ENCODE results near the gene PCK2. TPM values are rescaled to one million over a fixed set of nuclear protein-coding genes. Genes with fewer than 3 reads are reported as not detected.

PCK2 gene
- total and polyA plus RNA-seq, 2 experiments from 2014 or later: 68.7 to 88.8 TPM

- WGBS (ENCODE audit: low lambda C conversion rate, missing lambda C conversion rate): 83% methylated on average over 8 of the region's 8 CpGs
- Histone ChIP-seq H4K20me1 (ENCODE audit: insufficient read depth, poor library complexity, severe bottlenecking) (no peaks in the 10 kb centered on the region), H3K79me2 (no peaks in the 10 kb centered on the region), H3K4me2 (no peak overlapping the region), H3K27me3 (peaks cover 7% of the 10 kb centered on the region), H3K9me3 (ENCODE audit: low read depth) (no peaks in the 10 kb centered on the region), H3K4me3 (no peak overlapping the region), H3K4me1 (ENCODE audit: insufficient read depth) (peaks cover 7% of the 10 kb centered on the region), H3K27ac (no peak overlapping the region), H3K9me2 (replicated peaks; ENCODE audit: insufficient read depth) (no peaks in the 10 kb centered on the region), H3K36me3 (replicated peaks; ENCODE audit: insufficient read depth, low read depth) (no peaks in the 10 kb centered on the region), H2AFZ (no peak overlapping the region)
- no peak for DNase-seq (ENCODE audit: low spot score)
- no peak for TF ChIP-seq EZH2 (IDR thresholded peaks at IDR 0.05; ENCODE audit: borderline replicate concordance)
- TF ChIP-seq EZH2phosphoT487 (IDR thresholded peaks at IDR 0.05; ENCODE audit: low read depth, severe bottlenecking, unreplicated experiment): no peak
- TF ChIP-seq CTCF (IDR thresholded peaks at IDR 0.05; ENCODE audit: poor library complexity): no peak
These were observed 37.3 kb upstream of the PCK2 start for GRCh38 chr14:24056800-24057184.

- no peak overlapping the region for H2AFZ ChIP-seq
- no peak overlapping the region for H3K4me3 ChIP-seq
- no peaks in the 10 kb centered on the region for H3K9me3 ChIP-seq (ENCODE audit: low read depth)
- no peaks in the 10 kb centered on the region for H3K36me3 ChIP-seq (replicated peaks; ENCODE audit: insufficient read depth, low read depth)
- WGBS (ENCODE audit: low lambda C conversion rate, missing lambda C conversion rate): 87% methylated on average over 2 of the region's 2 CpGs
- peaks cover 7% of the 10 kb centered on the region for H3K27me3 ChIP-seq
- H3K27ac ChIP-seq: no peak overlapping the region
- H3K4me2 ChIP-seq: no peak overlapping the region
- TF ChIP-seq CTCF (IDR thresholded peaks at IDR 0.05; ENCODE audit: poor library complexity) (no peak), EZH2phosphoT487 (IDR thresholded peaks at IDR 0.05; ENCODE audit: low read depth, severe bottlenecking, unreplicated experiment) (no peak), EZH2 (IDR thresholded peaks at IDR 0.05; ENCODE audit: borderline replicate concordance) (no peak)
- no peaks in the 10 kb centered on the region for H4K20me1 ChIP-seq (ENCODE audit: insufficient read depth, poor library complexity, severe bottlenecking)
- DNase-seq (ENCODE audit: low spot score): no peak
- H3K4me1 ChIP-seq (ENCODE audit: insufficient read depth): peaks cover 5% of the 10 kb centered on the region
- H3K9me2 ChIP-seq (replicated peaks; ENCODE audit: insufficient read depth): no peaks in the 10 kb centered on the region
- H3K79me2 ChIP-seq: no peaks in the 10 kb centered on the region
These were observed 36.8 kb upstream of the PCK2 start for GRCh38 chr14:24057271-24057670.

GRCh38 chr14:24057867-24058259 lies 36.2 kb upstream of the PCK2 start:
- Histone ChIP-seq H3K9me2 (replicated peaks; ENCODE audit: insufficient read depth) (no peaks in the 10 kb centered on the region), H3K27me3 (peaks cover 7% of the 10 kb centered on the region), H3K4me1 (ENCODE audit: insufficient read depth) (no peaks in the 10 kb centered on the region), H3K36me3 (replicated peaks; ENCODE audit: insufficient read depth, low read depth) (no peaks in the 10 kb centered on the region), H3K79me2 (no peaks in the 10 kb centered on the region), H3K4me2 (no peak overlapping the region), H3K4me3 (no peak overlapping the region), H4K20me1 (ENCODE audit: insufficient read depth, poor library complexity, severe bottlenecking) (no peaks in the 10 kb centered on the region), H3K27ac (no peak overlapping the region), H2AFZ (no peak overlapping the region), H3K9me3 (ENCODE audit: low read depth) (no peaks in the 10 kb centered on the region)
- no peak for TF ChIP-seq EZH2 (IDR thresholded peaks at IDR 0.05; ENCODE audit: borderline replicate concordance)
- DNase-seq (ENCODE audit: low spot score): no peak
- 88% methylated on average over 8 of the region's 14 CpGs for WGBS (ENCODE audit: low lambda C conversion rate, missing lambda C conversion rate)

GRCh38 chr14:24058260-24058950 lies 35.7 kb upstream of the PCK2 start:
- H2AFZ ChIP-seq: no peak overlapping the region
- no peaks in the 10 kb centered on the region for H4K20me1 ChIP-seq (ENCODE audit: insufficient read depth, poor library complexity, severe bottlenecking)
- no peaks in the 10 kb centered on the region for H3K9me3 ChIP-seq (ENCODE audit: low read depth)
- H3K79me2 ChIP-seq: no peaks in the 10 kb centered on the region
- peak; percentile 79 for DNase-seq (ENCODE audit: low spot score)
- H3K4me3 ChIP-seq: no peak overlapping the region
- TF ChIP-seq EZH2phosphoT487 (IDR thresholded peaks at IDR 0.05; ENCODE audit: low read depth, severe bottlenecking, unreplicated experiment): no peak
- TF ChIP-seq CTCF (IDR thresholded peaks at IDR 0.05; ENCODE audit: poor library complexity): peak; percentile 66
- H3K27ac ChIP-seq: no peak overlapping the region
- 72% methylated on average over 7 of the region's 7 CpGs for WGBS (ENCODE audit: low lambda C conversion rate, missing lambda C conversion rate)
- no peak overlapping the region for H3K4me2 ChIP-seq
- H3K27me3 ChIP-seq: peaks cover 3% of the 10 kb centered on the region
- no peaks in the 10 kb centered on the region for H3K9me2 ChIP-seq (replicated peaks; ENCODE audit: insufficient read depth)
- no peaks in the 10 kb centered on the region for H3K4me1 ChIP-seq (ENCODE audit: insufficient read depth)
- H3K36me3 ChIP-seq (replicated peaks; ENCODE audit: insufficient read depth, low read depth): no peaks in the 10 kb centered on the region
